Liver (tissue), 3 donors: ENCODE data around the gene GFOD2.

Source experiments
- CTCF ChIP-seq: fragments of 150-350 bp; IDR thresholded peaks from 2 replicates; pipeline ENCODE4 v1.5.1; 2017; ENCODE audit warnings: improper control_type of control experiment, low read depth, low read length; ENCODE audit not compliant: missing input control
- EGR1 ChIP-seq, 2 donors: IDR thresholded peaks; 2 replicates each; pipeline ENCODE4 v1.6.1; 2016 to 2018; ENCODE audit warnings: antibody characterized with exemption in 2 of 2, low read depth in 2 of 2
- FOXA2 ChIP-seq: IDR thresholded peaks from 2 replicates; pipeline ENCODE4 v1.6.1; 2016; ENCODE audit warnings: antibody characterized with exemption
- GABPA ChIP-seq, 2 donors: IDR thresholded peaks in 1 of 2; conservative IDR thresholded peaks in 1 of 2; 2 replicates each; pipeline ENCODE4 v1.6.1; 2016; ENCODE audit warnings: antibody characterized with exemption in 2 of 2, mild to moderate bottlenecking in 1 of 2, moderate library complexity in 1 of 2
- RAD21 ChIP-seq, 2 donors: IDR thresholded peaks; 2 replicates each; pipeline ENCODE4 v1.6.1; 2016; ENCODE audit warnings: antibody characterized with exemption in 2 of 2, mild to moderate bottlenecking in 2 of 2
- SP1 ChIP-seq: IDR thresholded peaks from 2 replicates; pipeline ENCODE4 v1.6.1; 2018; ENCODE audit warnings: antibody characterized with exemption, mild to moderate bottlenecking
- TAF1 ChIP-seq: conservative IDR thresholded peaks from 2 replicates; pipeline ENCODE4 v1.6.1; 2016; ENCODE audit warnings: antibody characterized with exemption, mild to moderate bottlenecking
- YY1 ChIP-seq: IDR thresholded peaks from 2 replicates; pipeline ENCODE4 v1.6.1; 2016; ENCODE audit warnings: antibody characterized with exemption, mild to moderate bottlenecking
- ZBTB33 ChIP-seq: IDR thresholded peaks from 2 replicates; pipeline ENCODE4 v1.6.1; 2016; ENCODE audit warnings: antibody characterized with exemption
- TF ChIP-seq, protein P1 (sequence below): IDR thresholded peaks from 2 replicates; pipeline ENCODE4 v1.6.1; 2016; ENCODE audit warnings: antibody characterized with exemption
- TF ChIP-seq, protein P2 (sequence below): IDR thresholded peaks from 2 replicates; pipeline ENCODE4 v1.6.1; 2016; ENCODE audit warnings: antibody characterized with exemption
- donor health status: healthy.
- donor health status: healthy.

GRCh38 chr16:67657751-67658518 is 61.2 kb downstream of the GFOD2 start:
- no peak for TF ChIP-seq CTCF
- no peak for TF ChIP-seq SP1
- no peak for TF ChIP-seq TAF1
- TF ChIP-seq YY1, result no peak
- TF ChIP-seq, protein P1, sequence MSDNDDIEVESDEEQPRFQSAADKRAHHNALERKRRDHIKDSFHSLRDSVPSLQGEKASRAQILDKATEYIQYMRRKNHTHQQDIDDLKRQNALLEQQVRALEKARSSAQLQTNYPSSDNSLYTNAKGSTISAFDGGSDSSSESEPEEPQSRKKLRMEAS, result no peak
- TF ChIP-seq, protein P2, sequence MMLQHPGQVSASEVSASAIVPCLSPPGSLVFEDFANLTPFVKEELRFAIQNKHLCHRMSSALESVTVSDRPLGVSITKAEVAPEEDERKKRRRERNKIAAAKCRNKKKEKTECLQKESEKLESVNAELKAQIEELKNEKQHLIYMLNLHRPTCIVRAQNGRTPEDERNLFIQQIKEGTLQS, result no peak
- TF ChIP-seq FOXA2, result no peak
- TF ChIP-seq RAD21 (IDR thresholded peaks at IDR 0.05), result no peak
- TF ChIP-seq GABPA (IDR thresholded peaks at IDR 0.05 in 1 of 2, conservative IDR thresholded peaks at IDR 0.05 in 1 of 2), result no peak
- TF ChIP-seq ZBTB33, result no peak
- no peak for TF ChIP-seq EGR1 (IDR thresholded peaks at IDR 0.05; ENCODE audit: low read depth in 2 of 2)
